RWPE2 (cell line): Measurements from ENCODE around the gene TRIM9.

ENCODE experiments used
- ATAC-seq: fragments of 200-7000 bp; cut with Tn5 transposase; 3 replicates; pipeline ENCODE4 v1.9.1; 2021; ENCODE audit warnings: low read depth
- DNase-seq: peaks from one replicate; pipeline ENCODE4 v3.0.0-alpha.2; 2020; ENCODE audit warnings: low spot score
- H3K27ac ChIP-seq: fragments of 450-650 bp; 2 replicates; pipeline ENCODE4 v1.5.1; 2017; ENCODE audit warnings: mild to moderate bottlenecking; ENCODE audit not compliant: poor library complexity, severe bottlenecking
- H3K27me3 ChIP-seq: fragments of 250-450 bp; sonication (Bioruptor Pico); 2 replicates; pipeline ENCODE4 v1.5.1; 2021; ENCODE audit warnings: mild to moderate bottlenecking, moderate library complexity; ENCODE audit not compliant: insufficient read depth, poor library complexity, severe bottlenecking
- H3K36me3 ChIP-seq: fragments of 250-450 bp; sonication (Bioruptor Pico); 2 replicates; pipeline ENCODE4 v1.5.1; 2020; ENCODE audit warnings: low read depth, mild to moderate bottlenecking, moderate library complexity
- H3K4me1 ChIP-seq: fragments of 250-450 bp; sonication (Bioruptor Pico); 2 replicates; pipeline ENCODE4 v1.5.1; 2021; ENCODE audit warnings: mild to moderate bottlenecking, moderate library complexity; ENCODE audit not compliant: insufficient read depth, poor library complexity, severe bottlenecking
- H3K4me3 ChIP-seq: fragments of 250-450 bp; sonication (Bioruptor Pico); 2 replicates; pipeline ENCODE4 v1.5.1; 2021; ENCODE audit warnings: mild to moderate bottlenecking, moderate library complexity; ENCODE audit not compliant: severe bottlenecking
- H3K9me3 ChIP-seq: fragments of 250-450 bp; sonication (Bioruptor Pico); 2 replicates; pipeline ENCODE4 v1.5.1; 2021; ENCODE audit warnings: mild to moderate bottlenecking, moderate library complexity; ENCODE audit not compliant: severe bottlenecking
- CTCF ChIP-seq: fragments of 450-650 bp; IDR thresholded peaks from one replicate; pipeline ENCODE4 v1.5.1; 2017; ENCODE audit warnings: mild to moderate bottlenecking, moderate library complexity; ENCODE audit not compliant: poor library complexity, severe bottlenecking

The TRIM9 gene

DNA sequence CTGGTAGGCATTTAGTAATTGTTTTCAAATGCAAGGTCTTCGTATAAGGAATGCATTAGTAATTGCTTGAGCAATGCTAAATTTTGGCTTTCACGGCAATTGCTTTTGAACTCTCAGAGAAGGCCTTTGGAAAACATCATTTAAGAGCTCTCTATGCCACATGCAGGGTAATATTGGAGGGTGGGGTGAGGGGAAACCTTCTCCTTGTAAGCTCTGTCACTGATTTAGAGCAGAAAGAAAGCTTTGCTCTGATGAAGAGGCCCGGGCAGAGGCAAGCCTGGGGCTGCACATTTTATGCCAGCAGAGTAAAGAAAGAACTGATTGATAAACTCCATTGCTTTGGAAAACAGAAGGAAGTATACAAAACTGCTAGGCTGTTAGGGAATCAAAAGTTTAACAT, 70.9 kb downstream of the TRIM9 start:
- no peaks in the 10 kb centered on the region for H3K9me3 ChIP-seq
- no peaks in the 10 kb centered on the region for H3K36me3 ChIP-seq
- DNase-seq (no peak), ATAC-seq (no peak)
- H3K27me3 ChIP-seq, result no peaks in the 10 kb centered on the region
- H3K4me1 ChIP-seq, result no peaks in the 10 kb centered on the region
- no peak overlapping the region for H3K4me3 ChIP-seq
- TF ChIP-seq CTCF, result no peak
- H3K27ac ChIP-seq, result no peak overlapping the region

DNA sequence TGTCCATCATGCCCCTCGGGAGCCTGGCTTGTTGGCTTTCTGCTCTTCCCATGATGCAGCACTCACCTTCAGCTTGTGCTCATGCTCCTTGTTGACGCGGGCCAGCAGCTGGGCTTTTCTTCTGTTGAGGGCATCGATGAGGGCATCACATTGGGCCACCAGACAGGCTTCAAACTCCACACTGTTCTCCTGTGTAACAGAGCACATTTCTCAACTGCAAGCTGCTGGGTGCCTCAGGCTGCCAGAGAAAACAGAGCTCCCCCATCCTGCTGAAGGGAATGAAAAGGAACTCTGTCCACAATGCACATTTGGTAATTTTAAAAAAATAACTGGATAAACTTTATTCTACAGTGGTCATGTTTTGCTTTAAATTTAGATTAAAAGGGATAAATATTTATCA, 72.1 kb downstream of the TRIM9 start:
- H3K4me3 ChIP-seq, result no peak overlapping the region
- ATAC-seq (no peak), DNase-seq (no peak)
- no peaks in the 10 kb centered on the region for H3K9me3 ChIP-seq
- no peak for TF ChIP-seq CTCF
- H3K36me3 ChIP-seq, result no peaks in the 10 kb centered on the region
- no peaks in the 10 kb centered on the region for H3K27me3 ChIP-seq
- H3K27ac ChIP-seq, result no peak overlapping the region
- H3K4me1 ChIP-seq, result no peaks in the 10 kb centered on the region

DNA sequence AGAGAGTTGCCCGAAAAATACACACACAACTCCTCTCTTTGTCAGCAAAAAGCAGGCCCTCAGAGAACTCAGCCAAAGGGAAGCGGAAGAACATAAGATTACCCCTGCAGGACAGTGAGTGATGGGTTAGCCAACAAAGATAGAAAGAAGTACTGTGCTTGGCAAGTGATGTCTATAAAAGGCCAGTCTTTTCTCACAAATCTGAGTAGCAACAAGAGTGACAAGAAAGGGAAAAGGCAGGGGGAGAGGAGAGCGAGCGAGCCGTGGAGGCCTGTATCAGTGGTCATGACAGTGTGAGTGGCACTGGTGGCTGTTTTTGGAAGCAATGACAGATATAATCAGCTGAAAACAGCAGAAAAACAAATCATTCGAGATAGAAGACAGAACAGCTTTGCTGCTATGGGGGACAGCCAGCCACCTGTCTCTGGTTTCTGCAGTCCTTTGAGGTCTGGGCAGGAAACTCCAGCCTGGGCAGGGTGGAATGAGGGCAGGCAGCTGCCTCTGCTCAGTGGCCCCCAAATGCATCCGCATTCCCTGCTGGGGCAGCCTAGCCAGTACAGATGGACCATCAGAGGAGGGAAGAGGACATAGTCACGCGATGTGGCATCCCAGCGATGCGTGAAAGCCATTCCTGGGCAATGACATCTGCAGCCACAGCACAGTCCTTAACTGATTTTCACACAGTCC, 74.7 kb downstream of the TRIM9 start:
- no peaks in the 10 kb centered on the region for H3K4me1 ChIP-seq
- ATAC-seq (no peak), DNase-seq (no peak)
- no peak for TF ChIP-seq CTCF
- H3K4me3 ChIP-seq, result no peak overlapping the region
- H3K36me3 ChIP-seq, result no peaks in the 10 kb centered on the region
- no peaks in the 10 kb centered on the region for H3K9me3 ChIP-seq
- no peaks in the 10 kb centered on the region for H3K27me3 ChIP-seq
- no peak overlapping the region for H3K27ac ChIP-seq

- Histone ChIP-seq H3K4me1 (no peaks in the 10 kb centered on the region), H3K27me3 (no peaks in the 10 kb centered on the region), H3K4me3 (no peak overlapping the region), H3K36me3 (no peaks in the 10 kb centered on the region), H3K27ac (no peak overlapping the region), H3K9me3 (no peaks in the 10 kb centered on the region)
- DNase-seq, result no peak
- no peak for ATAC-seq
- TF ChIP-seq CTCF, result no peak
Measured at GRCh38 chr14:51019089-51019488, 75.8 kb downstream of the TRIM9 start.

DNA sequence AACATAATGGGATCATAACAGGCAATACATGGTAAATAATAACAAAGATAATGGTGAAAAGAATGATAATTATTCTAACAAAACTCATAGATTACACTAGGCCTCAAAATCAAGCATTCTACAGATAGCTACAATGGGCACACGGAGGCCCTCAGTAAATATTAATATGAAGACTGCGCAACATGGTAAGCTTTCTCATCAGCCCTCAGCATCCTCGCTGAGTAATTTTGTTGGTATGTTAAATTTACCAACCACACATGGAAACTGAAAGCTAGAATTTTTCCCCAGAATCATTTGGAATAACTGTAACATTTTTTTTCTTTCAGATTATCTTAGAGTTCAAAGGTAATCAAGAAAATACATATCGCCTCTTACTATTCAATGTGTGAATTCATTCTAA, 76.4 kb downstream of the TRIM9 start:
- no peaks in the 10 kb centered on the region for H3K36me3 ChIP-seq
- no peaks in the 10 kb centered on the region for H3K4me1 ChIP-seq
- no peak for TF ChIP-seq CTCF
- H3K27ac ChIP-seq, result no peak overlapping the region
- ATAC-seq, result no peak
- no peaks in the 10 kb centered on the region for H3K9me3 ChIP-seq
- H3K27me3 ChIP-seq, result no peaks in the 10 kb centered on the region
- H3K4me3 ChIP-seq, result no peak overlapping the region
- no peak for DNase-seq
